ENCODE measurements around the gene RPL36A.

Gene RPL36A

GRCh38 chrX:101390664-101391525 is at the start of gene RPL36A:
RPL36A (plus strand) TSS chrX:101391011; CDS start chrX:101391044, 33 bp downstream.
- peak; percentile 88 for DNase-seq

- no peak for DNase-seq
These were observed 42.9 kb upstream of the RPL36A start for GRCh38 chrX:101347859-101348451.

GRCh38 chrX:101348452-101349192 is 42.2 kb upstream of the RPL36A start, which contains the start of gene TIMM8A:
TIMM8A (minus strand) TSS chrX:101348742; CDS start chrX:101348664, 78 bp downstream.
- peak; percentile 85 for DNase-seq

- DNase-seq, result no peak
These were observed 41.6 kb upstream of the RPL36A start for GRCh38 chrX:101349193-101349562.

- no peak for DNase-seq
These were observed 33.5 kb upstream of the RPL36A start for GRCh38 chrX:101357166-101357795.

- no peak for DNase-seq
These were observed 30.8 kb upstream of the RPL36A start for GRCh38 chrX:101359966-101360365.

- DNase-seq, result no peak
These were observed 30.4 kb upstream of the RPL36A start for GRCh38 chrX:101360390-101360789.

- DNase-seq, result no peak
These were observed 28.7 kb upstream of the RPL36A start for GRCh38 chrX:101362116-101362515.

- DNase-seq, result no peak
These were observed 28.1 kb upstream of the RPL36A start for GRCh38 chrX:101362757-101363156.

- DNase-seq, result no peak
These were observed 25.5 kb upstream of the RPL36A start for GRCh38 chrX:101365301-101365795.

GRCh38 chrX:101368800-101369199 is 22.0 kb upstream of the RPL36A start:
- no peak for DNase-seq

- DNase-seq, result no peak
These were observed 21.1 kb upstream of the RPL36A start for GRCh38 chrX:101369687-101370086.

GRCh38 chrX:101370888-101371504 is 19.8 kb upstream of the RPL36A start:
- DNase-seq, result no peak

GRCh38 chrX:101377547-101377946 is 13.3 kb upstream of the RPL36A start:
- DNase-seq, result no peak

- no peak for DNase-seq
These were observed 7.1 kb upstream of the RPL36A start for GRCh38 chrX:101383679-101384205.

- no peak for DNase-seq
These were observed 5.7 kb upstream of the RPL36A start for GRCh38 chrX:101385026-101385684.

GRCh38 chrX:101385795-101386541 is 4.8 kb upstream of the RPL36A start, which contains the start of gene BTK:
BTK (minus strand) TSS chrX:101386191; CDS start chrX:101375284, 10,907 bp downstream.
- no peak for DNase-seq

GRCh38 chrX:101386542-101386885 is 4.3 kb upstream of the RPL36A start:
- DNase-seq, result no peak

- DNase-seq, result no peak
These were observed 2.2 kb upstream of the RPL36A start for GRCh38 chrX:101388604-101389003.

- no peak for DNase-seq
These were observed 1.0 kb downstream of the RPL36A start for GRCh38 chrX:101391831-101392230.

Measured in activated CD4-positive, alpha-beta T cell treated with anti-CD3 and anti-CD28 coated beads for 48 hours (primary cell).